HCT116 (cell line): ENCODE measurements around the gene C1orf122. TPM values are rescaled to one million over a fixed set of nuclear protein-coding genes. Genes with fewer than 3 reads are reported as not detected.

Experiments used
- ATAC-seq: fragments of 200-7000 bp; cut with Tn5 transposase; 2 replicates; pipeline ENCODE4 v1.9.1; 2020; ENCODE audit warnings: mild to moderate bottlenecking, moderate library complexity
- BruUV-seq: library from RNA; stranded (reverse); fragments of 400-500 nt; replicated peaks from 2 replicates; lab custom pipeline; 2021; lab: Mats Ljungman, UMichigan
- CTCF ChIA-PET: fragments of 300-600 bp; sonication (Branson Sonifier 250); formaldehyde crosslinking; loops from one replicate; lab custom pipeline; 2021; ENCODE audit warnings: antibody characterized with exemption; lab: Charles Lee
- POLR2A ChIA-PET: fragments of 300-600, 350-600 bp; sonication (Branson Sonifier 250); formaldehyde crosslinking; loops from one replicate; lab custom pipeline; 2021; ENCODE audit warnings: antibody characterized with exemption; lab: Charles Lee
- RAD21 ChIA-PET, 2 experiments: fragments of 300-600 bp; sonication (Branson Sonifier 250); formaldehyde crosslinking; loops; one replicate each; lab custom pipeline; 2023; ENCODE audit warnings: low total read pairs in 2 of 2; ENCODE audit not compliant: uncharacterized antibody in 2 of 2, unreplicated experiment in 2 of 2, low non-redundant PET in 1 of 2; lab: Charles Lee
- DNase-seq: peaks from one replicate; pipeline ENCODE4 v3.0.0-alpha.2; 2010; ENCODE audit warnings: low read depth, low spot score
- H2AFZ ChIP-seq: fragments of 200-600 bp; shearing (Covaris generic), sonication (generic); 2 replicates; pipeline ENCODE4 v1.6.1; 2017; ENCODE audit warnings: low read depth, mixed run types, mixed read lengths, antibody characterized with exemption, low read length; ENCODE audit not compliant: poor library complexity, severe bottlenecking
- H3K27ac ChIP-seq: 2 replicates; pipeline ENCODE4 v1.5.1; 2012; ENCODE audit warnings: low read depth, low read length
- H3K27me3 ChIP-seq: fragments of 200-600 bp; sonication (generic); 2 replicates; pipeline ENCODE4 v1.6.1; 2016; ENCODE audit warnings: mixed run types, low read length, mixed read lengths; ENCODE audit not compliant: insufficient read depth
- H3K36me3 ChIP-seq, 2 experiments: fragments of 200-500 bp in 1 of 2; fragments of 200-600 bp in 1 of 2; sonication (Bioruptor generic) in 1 of 2; sonication (generic) in 1 of 2; 2 replicates each; pipeline versions ENCODE4 v1.5.1 to v1.6.1; 2014 to 2016; ENCODE audit warnings: low read length in 2 of 2, inconsistent platforms in 1 of 2, mixed read lengths in 1 of 2, mixed run types in 1 of 2; ENCODE audit not compliant: insufficient read depth in 2 of 2, control insufficient read depth in 1 of 2
- H3K4me1 ChIP-seq, 2 experiments: fragments of 200-600 bp in 1 of 2; sonication (generic) in 1 of 2; 2 replicates each; pipeline versions ENCODE4 v1.5.1 to v1.6.1; 2012 to 2017; ENCODE audit warnings: low read length in 2 of 2, inconsistent platforms in 1 of 2, mild to moderate bottlenecking in 1 of 2, mixed read lengths in 1 of 2, mixed run types in 1 of 2, moderate library complexity in 1 of 2; ENCODE audit not compliant: insufficient read depth in 2 of 2, control insufficient read depth in 1 of 2
- H3K4me2 ChIP-seq: fragments of 200-600 bp; sonication (generic); 2 replicates; pipeline ENCODE4 v1.6.1; 2017; ENCODE audit warnings: mixed run types, low read length, mixed read lengths
- H3K4me3 ChIP-seq, 2 experiments: fragments of 200-600 bp in 1 of 2; sonication (generic) in 1 of 2; replicated peaks in 1 of 2; 2 replicates each; pipeline ENCODE4 v1.5.1; 2011 to 2016; ENCODE audit warnings: low read length in 2 of 2, control low read depth in 1 of 2, low read depth in 1 of 2, mild to moderate bottlenecking in 1 of 2, mixed read lengths in 1 of 2, mixed run types in 1 of 2
- H3K79me2 ChIP-seq: fragments of 200-600 bp; sonication (generic); 2 replicates; pipeline ENCODE4 v1.6.1; 2017; ENCODE audit warnings: mild to moderate bottlenecking, mixed run types, low read length, moderate library complexity, mixed read lengths; ENCODE audit not compliant: insufficient read depth
- H3K9ac ChIP-seq: fragments of 200-600 bp; sonication (generic); 2 replicates; pipeline ENCODE4 v1.6.1; 2016; ENCODE audit warnings: low read length, mixed read lengths
- H3K9me2 ChIP-seq: fragments of 200-600 bp; sonication (generic), shearing (Covaris generic); 2 replicates; pipeline ENCODE4 v1.6.1; 2017; ENCODE audit warnings: mixed run types, mild to moderate bottlenecking, moderate library complexity; ENCODE audit not compliant: insufficient read depth
- H3K9me3 ChIP-seq, 2 experiments: fragments of 200-500 bp in 1 of 2; fragments of 200-600 bp in 1 of 2; sonication (Bioruptor generic) in 1 of 2; sonication (generic) in 1 of 2; 2 replicates each; pipeline ENCODE4 v1.6.1; 2014 to 2017; ENCODE audit warnings: low read length in 2 of 2, mixed read lengths in 2 of 2, inconsistent platforms in 1 of 2, low read depth in 1 of 2, mild to moderate bottlenecking in 1 of 2, mixed run types in 1 of 2, moderate library complexity in 1 of 2; ENCODE audit not compliant: control insufficient read depth in 1 of 2, insufficient read depth in 1 of 2
- H4K20me1 ChIP-seq: fragments of 200-600 bp; sonication (generic), shearing (Covaris generic); 2 replicates; pipeline ENCODE4 v1.6.1; 2017; ENCODE audit warnings: mixed run types, mild to moderate bottlenecking, moderate library complexity; ENCODE audit not compliant: insufficient read depth
- CBX3 ChIP-seq: IDR thresholded peaks from 2 replicates; pipeline ENCODE4 v1.6.1; 2012; ENCODE audit warnings: low read depth
- CEBPB ChIP-seq: IDR thresholded peaks from 2 replicates; pipeline ENCODE4 v1.6.1; 2012; ENCODE audit warnings: low read depth
- ELF1 ChIP-seq: IDR thresholded peaks from 2 replicates; pipeline ENCODE4 v1.6.1; 2012; ENCODE audit warnings: low read depth, borderline replicate concordance
- EZH2 ChIP-seq: fragments of 200-600 bp; sonication (generic); IDR thresholded peaks from 2 replicates; pipeline ENCODE4 v1.6.1; 2017; ENCODE audit warnings: antibody characterized with exemption, mixed run types
- FOSL1 ChIP-seq: IDR thresholded peaks from 2 replicates; pipeline ENCODE4 v1.6.1; 2012; ENCODE audit warnings: low read depth
- JUND ChIP-seq: IDR thresholded peaks from 2 replicates; pipeline ENCODE4 v1.6.1; 2012
- MAX ChIP-seq: IDR thresholded peaks from 2 replicates; pipeline ENCODE4 v1.6.1; 2012
- POLR2A ChIP-seq: IDR thresholded peaks from 2 replicates; pipeline ENCODE4 v1.7.0; 2011; ENCODE audit warnings: borderline replicate concordance; ENCODE audit not compliant: insufficient read depth, insufficient read length; ENCODE audit errors: extremely low read depth
- POLR2AphosphoS5 ChIP-seq: IDR thresholded peaks from 2 replicates; pipeline ENCODE4 v1.6.1; 2011; ENCODE audit warnings: mild to moderate bottlenecking, low read depth, low read length, moderate library complexity
- REST ChIP-seq: IDR thresholded peaks from 2 replicates; pipeline ENCODE4 v1.6.1; 2012; ENCODE audit warnings: low read depth
- SIN3A ChIP-seq: IDR thresholded peaks from 2 replicates; pipeline ENCODE4 v1.6.1; 2012; ENCODE audit warnings: low read depth
- SP1 ChIP-seq: IDR thresholded peaks from 2 replicates; pipeline ENCODE4 v1.6.1; 2012; ENCODE audit warnings: low read depth
- TCF7L2 ChIP-seq: IDR thresholded peaks from 2 replicates; pipeline ENCODE4 v1.7.0; 2011; ENCODE audit warnings: borderline replicate concordance, inconsistent platforms; ENCODE audit not compliant: insufficient read depth, insufficient read length; ENCODE audit errors: extremely low read depth
- YY1 ChIP-seq: IDR thresholded peaks from 2 replicates; pipeline ENCODE4 v1.6.1; 2011; ENCODE audit warnings: low read length, low read depth, moderate library complexity, mild to moderate bottlenecking; ENCODE audit not compliant: insufficient replicate concordance; ENCODE audit errors: extremely low read depth
- ZBTB33 ChIP-seq: IDR thresholded peaks from 2 replicates; pipeline ENCODE4 v1.6.1; 2011; ENCODE audit warnings: mild to moderate bottlenecking, low read length, moderate library complexity; ENCODE audit not compliant: insufficient replicate concordance; ENCODE audit errors: extremely low read depth
- ZFX ChIP-seq: fragments of 450-650 bp; IDR thresholded peaks from 2 replicates; pipeline ENCODE4 v1.6.1; 2017
- intact Hi-C: fragments of 100-400 bp; cut with micrococcal nuclease; formaldehyde crosslinking; loops from 2 replicates; pipeline ENCODE4 v1.10.0; 2022
- total RNA-seq: library from RNA; stranded (reverse); gene quantifications from one replicate; pipeline ENCODE4 v1.2.1, GENCODE V29; 2021; ENCODE audit not compliant: unreplicated experiment
- TF ChIP-seq, protein P1 (sequence below), 3 experiments: fragments of 200-600 bp in 1 of 3; sonication (generic) in 1 of 3; IDR thresholded peaks in 2 of 3; conservative IDR thresholded peaks in 1 of 3; 2 replicates each; pipeline ENCODE4 v1.5.1; 2012 to 2017; ENCODE audit warnings: low read depth in 2 of 3, low read length in 2 of 3, antibody characterized with exemption in 1 of 3, borderline replicate concordance in 1 of 3, control low read depth in 1 of 3, mild to moderate bottlenecking in 1 of 3, mixed read lengths in 1 of 3, mixed run types in 1 of 3, moderate library complexity in 1 of 3; ENCODE audit not compliant: insufficient read depth in 1 of 3

C1orf122 gene
- total RNA-seq, 1 experiment from 2014 or later: 34.2 TPM

DNA sequence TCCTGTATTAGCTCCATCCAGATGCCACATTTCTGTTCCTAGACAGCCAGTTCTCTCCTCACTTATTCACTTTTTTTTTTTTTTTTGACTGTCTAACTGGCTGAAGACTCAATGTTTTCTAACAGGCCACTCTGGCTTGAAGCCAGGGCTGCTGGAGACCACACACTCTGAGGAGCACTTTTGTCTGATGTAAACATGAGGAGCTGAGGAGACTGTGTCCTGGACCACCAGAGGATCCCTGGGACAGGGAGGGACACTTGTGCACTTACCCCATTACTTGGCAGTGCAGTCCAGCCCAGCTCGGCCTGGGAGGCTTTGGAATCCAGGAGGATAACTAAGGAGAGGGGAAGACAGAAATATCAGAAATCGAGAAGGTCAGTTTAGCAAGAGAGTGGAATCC is 45.1 kb upstream of the C1orf122 start (continued):
- no peak for TF ChIP-seq FOSL1
- TF ChIP-seq TCF7L2: no peak
- TF ChIP-seq YY1: no peak
- TF ChIP-seq CBX3: no peak
- TF ChIP-seq SIN3A: no peak
- TF ChIP-seq POLR2AphosphoS5: no peak
- no peak for TF ChIP-seq JUND
- TF ChIP-seq POLR2A: no peak

GRCh38 chr1:37763791-37764413 is 43.7 kb upstream of the C1orf122 start:
- no peaks in the 10 kb centered on the region for H3K9me3 ChIP-seq
- no peaks in the 10 kb centered on the region for H3K79me2 ChIP-seq
- H3K9me2 ChIP-seq: no peaks in the 10 kb centered on the region
- DNase-seq: no peak
- H3K4me1 ChIP-seq: peaks cover 0 to 8% of the 10 kb centered on the region in 2 experiments; a peak in 1 of 4 replicates
- ChIA-PET RAD21 (no interaction called here), CTCF (no interaction called here), POLR2A (no interaction called here)
- no peak overlapping the region for H3K4me2 ChIP-seq
- no peak overlapping the region for H3K4me3 ChIP-seq
- H3K27me3 ChIP-seq: peaks cover 43% of the 10 kb centered on the region
- no peak overlapping the region for H3K27ac ChIP-seq
- no peak for ATAC-seq
- no peaks in the 10 kb centered on the region for H3K36me3 ChIP-seq
- BruUV-seq: no TSS peak
- H3K9ac ChIP-seq: no peak overlapping the region
- H4K20me1 ChIP-seq: no peaks in the 10 kb centered on the region
- no peak overlapping the region for H2AFZ ChIP-seq
- intact Hi-C loops: no loop called here
- TF ChIP-seq REST (no peak), ZBTB33 (no peak), MAX (no peak), TCF7L2 (no peak), SP1 (no peak), POLR2A (no peak), YY1 (no peak), ZFX (no peak), CEBPB (no peak), EZH2 (no peak), ELF1 (no peak), JUND (no peak), SIN3A (no peak), CBX3 (no peak)
- TF ChIP-seq, protein P1, sequence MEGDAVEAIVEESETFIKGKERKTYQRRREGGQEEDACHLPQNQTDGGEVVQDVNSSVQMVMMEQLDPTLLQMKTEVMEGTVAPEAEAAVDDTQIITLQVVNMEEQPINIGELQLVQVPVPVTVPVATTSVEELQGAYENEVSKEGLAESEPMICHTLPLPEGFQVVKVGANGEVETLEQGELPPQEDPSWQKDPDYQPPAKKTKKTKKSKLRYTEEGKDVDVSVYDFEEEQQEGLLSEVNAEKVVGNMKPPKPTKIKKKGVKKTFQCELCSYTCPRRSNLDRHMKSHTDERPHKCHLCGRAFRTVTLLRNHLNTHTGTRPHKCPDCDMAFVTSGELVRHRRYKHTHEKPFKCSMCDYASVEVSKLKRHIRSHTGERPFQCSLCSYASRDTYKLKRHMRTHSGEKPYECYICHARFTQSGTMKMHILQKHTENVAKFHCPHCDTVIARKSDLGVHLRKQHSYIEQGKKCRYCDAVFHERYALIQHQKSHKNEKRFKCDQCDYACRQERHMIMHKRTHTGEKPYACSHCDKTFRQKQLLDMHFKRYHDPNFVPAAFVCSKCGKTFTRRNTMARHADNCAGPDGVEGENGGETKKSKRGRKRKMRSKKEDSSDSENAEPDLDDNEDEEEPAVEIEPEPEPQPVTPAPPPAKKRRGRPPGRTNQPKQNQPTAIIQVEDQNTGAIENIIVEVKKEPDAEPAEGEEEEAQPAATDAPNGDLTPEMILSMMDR (IDR thresholded peaks at IDR 0.05 in 2 of 3, conservative IDR thresholded peaks at IDR 0.05 in 1 of 3; ENCODE audit: borderline replicate concordance in 1 of 3, insufficient read depth in 1 of 3, low read depth in 2 of 3, low read length in 2 of 3): no peak
